ENCODE data around the gene BCL11B. TPM values are rescaled to one million over a fixed set of nuclear protein-coding genes. Genes with fewer than 3 reads are reported as not detected.

BCL11B gene
- total and polyA plus RNA-seq, 2 donors from 2014 or later, result 0.13 to 3.3 TPM

GRCh38 chr14:99274346-99275221 lies 2.6 kb upstream of the BCL11B start:
- Histone ChIP-seq H3K27me3 (ENCODE audit: control insufficient read depth, insufficient read depth, low read length) (no peaks in the 10 kb centered on the region), H3K9me3 (ENCODE audit: control insufficient read depth in 2 of 3, insufficient read depth in 1 of 3, low read length in 3 of 3) (no peaks in the 10 kb centered on the region), H3K4me3 (ENCODE audit: low read length in 3 of 3) (peak overlapping the region in 1 of 3 donors; percentile 56), H3K27ac (ENCODE audit: low read depth in 2 of 2, low read length in 2 of 2) (peak overlapping the region in 1 of 2 donors; percentile 32), H3K9ac (ENCODE audit: low read length in 3 of 3) (no peak overlapping the region), H3K4me1 (ENCODE audit: control insufficient read depth in 2 of 3, insufficient read depth in 2 of 3, low read depth in 1 of 3, low read length in 3 of 3) (peaks cover 0 to 15% (median 0%) of the 10 kb centered on the region in 3 donors), H3K36me3 (ENCODE audit: control insufficient read depth in 2 of 3, insufficient read depth in 3 of 3, low read length in 3 of 3) (no peaks in the 10 kb centered on the region)
- intact Hi-C loops (cut with DNase I), result no loop called here
- FAIRE-seq, result no peak
- TF ChIP-seq, protein P1, sequence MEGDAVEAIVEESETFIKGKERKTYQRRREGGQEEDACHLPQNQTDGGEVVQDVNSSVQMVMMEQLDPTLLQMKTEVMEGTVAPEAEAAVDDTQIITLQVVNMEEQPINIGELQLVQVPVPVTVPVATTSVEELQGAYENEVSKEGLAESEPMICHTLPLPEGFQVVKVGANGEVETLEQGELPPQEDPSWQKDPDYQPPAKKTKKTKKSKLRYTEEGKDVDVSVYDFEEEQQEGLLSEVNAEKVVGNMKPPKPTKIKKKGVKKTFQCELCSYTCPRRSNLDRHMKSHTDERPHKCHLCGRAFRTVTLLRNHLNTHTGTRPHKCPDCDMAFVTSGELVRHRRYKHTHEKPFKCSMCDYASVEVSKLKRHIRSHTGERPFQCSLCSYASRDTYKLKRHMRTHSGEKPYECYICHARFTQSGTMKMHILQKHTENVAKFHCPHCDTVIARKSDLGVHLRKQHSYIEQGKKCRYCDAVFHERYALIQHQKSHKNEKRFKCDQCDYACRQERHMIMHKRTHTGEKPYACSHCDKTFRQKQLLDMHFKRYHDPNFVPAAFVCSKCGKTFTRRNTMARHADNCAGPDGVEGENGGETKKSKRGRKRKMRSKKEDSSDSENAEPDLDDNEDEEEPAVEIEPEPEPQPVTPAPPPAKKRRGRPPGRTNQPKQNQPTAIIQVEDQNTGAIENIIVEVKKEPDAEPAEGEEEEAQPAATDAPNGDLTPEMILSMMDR (IDR thresholded peaks at IDR 0.05; ENCODE audit: borderline replicate concordance, extremely low read depth, insufficient read depth), result peak; percentile 8
- DNase-seq, result peak; percentile 89 to 97 (median 96)

DNA sequence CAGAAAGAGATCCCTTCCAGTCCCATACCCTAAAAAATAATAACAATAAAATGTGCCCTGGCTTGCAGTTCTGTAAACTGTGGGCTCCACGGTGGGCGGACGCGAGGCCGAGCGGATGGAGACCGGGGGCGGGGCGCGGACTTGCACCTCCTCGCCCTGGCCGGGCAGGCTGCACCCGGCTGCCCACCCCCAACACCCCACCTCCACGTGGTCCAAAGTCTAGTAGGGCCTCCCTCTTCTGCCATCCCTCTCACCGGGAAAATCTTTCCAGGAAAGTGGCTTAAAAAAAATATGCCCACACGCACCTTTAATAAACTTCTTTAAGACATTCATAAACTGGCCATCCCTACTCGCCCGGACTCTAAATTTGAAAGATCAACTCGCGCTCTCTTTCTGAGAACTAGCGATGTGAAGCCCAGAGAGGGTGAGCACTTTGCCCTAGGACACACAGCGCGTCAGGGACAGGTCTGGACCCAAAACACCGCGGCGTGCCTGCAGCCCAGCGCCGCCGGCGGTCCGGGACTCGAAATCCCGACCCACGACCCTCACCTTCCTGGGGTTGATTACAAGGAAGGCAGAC lies 1.9 kb upstream of the BCL11B start:
- FAIRE-seq (no peak), DNase-seq (peak in 4 of 5 donors; percentile 27 to 82 (median 44))
- H3K4me1 ChIP-seq (ENCODE audit: control insufficient read depth in 2 of 3, insufficient read depth in 2 of 3, low read depth in 1 of 3, low read length in 3 of 3), result peaks cover 0 to 15% (median 0%) of the 10 kb centered on the region in 3 donors
- H3K9ac ChIP-seq (ENCODE audit: low read length in 3 of 3), result no peak overlapping the region
- peak overlapping the region in 1 of 3 donors; percentile 56 for H3K4me3 ChIP-seq (ENCODE audit: low read length in 3 of 3)
- peak overlapping the region in 1 of 2 donors; percentile 32 for H3K27ac ChIP-seq (ENCODE audit: low read depth in 2 of 2, low read length in 2 of 2)
- TF ChIP-seq, protein P1 (IDR thresholded peaks at IDR 0.05; ENCODE audit: borderline replicate concordance, extremely low read depth, insufficient read depth), result no peak
- no peaks in the 10 kb centered on the region for H3K36me3 ChIP-seq (ENCODE audit: control insufficient read depth in 2 of 3, insufficient read depth in 3 of 3, low read length in 3 of 3)
- H3K9me3 ChIP-seq (ENCODE audit: control insufficient read depth in 2 of 3, insufficient read depth in 1 of 3, low read length in 3 of 3), result no peaks in the 10 kb centered on the region
- H3K27me3 ChIP-seq (ENCODE audit: control insufficient read depth, insufficient read depth, low read length), result peaks cover under 1% of the 10 kb centered on the region
- intact Hi-C loops (cut with DNase I), result no loop called here

DNA sequence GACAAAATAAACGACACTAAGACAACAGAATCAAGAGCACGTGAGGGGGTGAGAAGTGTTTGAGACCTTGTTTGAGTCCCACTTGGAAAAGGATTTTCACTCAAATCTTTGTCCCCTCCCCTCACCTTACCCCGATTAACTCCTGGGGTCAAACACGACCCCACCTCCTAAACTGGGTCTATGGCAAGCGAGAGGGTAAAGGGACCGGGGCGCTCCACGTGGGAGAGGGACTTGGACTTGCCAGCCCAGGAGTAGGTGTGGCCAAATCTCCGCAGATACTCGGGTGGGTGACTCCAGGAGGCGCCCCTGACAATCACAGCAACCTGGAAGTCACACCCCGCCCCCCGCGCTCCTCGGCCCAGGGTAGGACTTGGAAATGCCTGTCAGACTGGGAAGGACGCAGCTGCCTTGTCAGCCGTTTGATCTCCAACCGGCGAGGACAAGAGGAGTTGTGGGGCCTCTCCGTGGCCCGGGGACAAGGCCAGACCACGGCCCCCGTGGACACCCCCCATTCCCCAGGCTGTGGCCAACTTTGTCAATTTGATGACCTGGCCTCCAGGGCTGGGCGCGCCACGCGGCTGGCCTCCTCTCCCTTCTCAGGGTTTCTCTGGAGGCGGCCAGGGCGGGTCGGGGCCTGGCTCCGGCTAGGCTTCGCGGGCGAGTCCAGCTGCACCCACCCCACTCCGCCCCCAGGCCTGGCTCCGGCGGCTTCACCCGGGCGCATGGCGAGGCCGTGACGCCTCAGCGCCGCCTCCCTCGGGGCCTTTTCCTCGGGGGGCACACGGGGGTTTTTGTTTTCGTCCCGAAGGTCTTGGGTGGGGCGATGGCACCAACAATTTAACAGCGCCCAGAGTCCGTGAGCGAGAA lies 1.1 kb upstream of the BCL11B start:
- peaks cover 0 to 15% (median 0%) of the 10 kb centered on the region in 3 donors for H3K4me1 ChIP-seq (ENCODE audit: control insufficient read depth in 2 of 3, insufficient read depth in 2 of 3, low read depth in 1 of 3, low read length in 3 of 3)
- FAIRE-seq (no peak), DNase-seq (peak; percentile 61 to 89 (median 72))
- H3K27ac ChIP-seq (ENCODE audit: low read depth in 2 of 2, low read length in 2 of 2), result no peak overlapping the region
- intact Hi-C loops (cut with DNase I), result no loop called here
- peak overlapping the region in 1 of 3 donors; percentile 12 for H3K9ac ChIP-seq (ENCODE audit: low read length in 3 of 3)
- H3K36me3 ChIP-seq (ENCODE audit: control insufficient read depth in 2 of 3, insufficient read depth in 3 of 3, low read length in 3 of 3), result no peaks in the 10 kb centered on the region
- TF ChIP-seq, protein P1 (IDR thresholded peaks at IDR 0.05; ENCODE audit: borderline replicate concordance, extremely low read depth, insufficient read depth), result no peak
- H3K9me3 ChIP-seq (ENCODE audit: control insufficient read depth in 2 of 3, insufficient read depth in 1 of 3, low read length in 3 of 3), result no peaks in the 10 kb centered on the region
- H3K4me3 ChIP-seq (ENCODE audit: low read length in 3 of 3), result peak overlapping the region in 1 of 3 donors; percentile 54
- H3K27me3 ChIP-seq (ENCODE audit: control insufficient read depth, insufficient read depth, low read length), result peaks cover 6% of the 10 kb centered on the region
